ENCODE measurements around the gene PHLPP1. TPM values are rescaled to one million over a fixed set of nuclear protein-coding genes. Genes with fewer than 3 reads are reported as not detected.

PHLPP1 gene
- total and polyA plus RNA-seq, 8 donors: 2.9 to 14.7 (median 8.3) TPM

GRCh38 chr18:62982600-62983251 is 267.4 kb downstream of the PHLPP1 start:
- ATAC-seq: peak; percentile 77 to 94 (median 87)
- Histone ChIP-seq H3K9me3 (no peaks in the 10 kb centered on the region), H3K27ac (no peak overlapping the region), H3K4me3 (peak overlapping the region in 1 of 4 donors; percentile 29), H3K27me3 (no peaks in the 10 kb centered on the region), H3K4me1 (no peaks in the 10 kb centered on the region), H3K36me3 (peaks cover 0 to 14% (median 4%) of the 10 kb centered on the region in 3 donors)
- DNase-seq: peak in 3 of 6 donors; percentile 29 to 64 (median 56)
- FAIRE-seq: peak; percentile 13
- intact Hi-C loops (cut with DNase I): loop anchor here in 2 of 3 donors (5.0 to 10.0 kb wide), 2 partner anchors 270 to 278 kb away; no protein-coding TSS in a partner anchor
- WGBS, 2 donors: 26 to 29% methylated on average over 11 of the region's 11 CpGs
- peak; percentile 50 to 67 (median 58) for TF ChIP-seq CTCF (IDR thresholded peaks at IDR 0.05)

- no peak for ATAC-seq
- Histone ChIP-seq H3K36me3 (no peaks in the 10 kb centered on the region), H3K27me3 (no peaks in the 10 kb centered on the region), H3K27ac (no peak overlapping the region), H3K4me3 (no peak overlapping the region), H3K9me3 (no peaks in the 10 kb centered on the region), H3K4me1 (no peaks in the 10 kb centered on the region)
- TF ChIP-seq CTCF (IDR thresholded peaks at IDR 0.05): no peak
- intact Hi-C loops (cut with DNase I): loop anchor here in 2 of 3 donors (5.0 to 10.0 kb wide), 2 partner anchors 272 to 280 kb away; no protein-coding TSS in a partner anchor
- no peak for FAIRE-seq
- WGBS, 2 donors: 88 to 90% methylated on average over 11 of the region's 11 CpGs
- no peak for DNase-seq
Measured at GRCh38 chr18:62984656-62985315, 269.4 kb downstream of the PHLPP1 start.

DNA sequence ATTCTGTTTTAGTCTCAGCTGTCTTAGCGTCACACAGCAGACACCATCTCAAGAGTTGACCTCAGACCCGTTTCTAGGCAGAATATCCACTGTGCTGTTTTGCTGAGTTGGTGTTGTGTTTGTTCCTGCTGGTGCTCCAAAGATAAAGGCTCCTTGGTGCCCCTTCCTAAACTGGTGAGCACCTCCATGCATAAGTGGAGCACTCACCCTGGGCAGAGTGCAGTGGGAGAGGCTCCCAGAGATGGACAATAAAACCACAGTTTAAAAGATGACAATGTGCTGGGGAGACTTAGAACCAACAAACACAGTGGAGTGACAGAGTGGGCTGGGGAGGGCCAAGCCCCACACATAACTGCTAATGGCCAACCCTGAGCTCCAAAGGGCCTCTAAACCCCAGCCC is 271.1 kb downstream of the PHLPP1 start:
- H3K27me3 ChIP-seq: no peaks in the 10 kb centered on the region
- no peak for FAIRE-seq
- no peak for ATAC-seq
- intact Hi-C loops (cut with DNase I): loop anchor here in 1 of 3 donors (10.0 kb wide), 1 partner anchor 282 kb away; no protein-coding TSS in a partner anchor
- TF ChIP-seq CTCF (IDR thresholded peaks at IDR 0.05): no peak
- no peak for DNase-seq
- WGBS, 2 donors: 64 to 78% methylated on average over 2 of the region's 2 CpGs
- H3K36me3 ChIP-seq: no peaks in the 10 kb centered on the region
- no peak overlapping the region for H3K27ac ChIP-seq
- no peaks in the 10 kb centered on the region for H3K4me1 ChIP-seq
- H3K4me3 ChIP-seq: no peak overlapping the region
- no peaks in the 10 kb centered on the region for H3K9me3 ChIP-seq

GRCh38 chr18:62987055-62987830 is 271.9 kb downstream of the PHLPP1 start:
- intact Hi-C loops (cut with DNase I): loop anchor here in 1 of 3 donors (10.0 kb wide), 1 partner anchor 282 kb away; no protein-coding TSS in a partner anchor
- H3K27ac ChIP-seq: no peak overlapping the region
- no peak for ATAC-seq

More at GRCh38 chr18:62987055-62987830, 271.9 kb downstream of the PHLPP1 start:
- FAIRE-seq: no peak
- Histone ChIP-seq H3K4me3 (no peak overlapping the region), H3K4me1 (no peaks in the 10 kb centered on the region), H3K27me3 (no peaks in the 10 kb centered on the region), H3K9me3 (no peaks in the 10 kb centered on the region), H3K36me3 (no peaks in the 10 kb centered on the region)
- no peak for DNase-seq
- TF ChIP-seq CTCF (IDR thresholded peaks at IDR 0.05): no peak
- WGBS, 2 donors: 73 to 87% methylated on average over 19 of the region's 19 CpGs
